K562 (cell line): ENCODE measurements around the gene ALK.

Source experiments
- CTCF ChIP-seq, 3 experiments: IDR thresholded peaks in 2 of 3; conservative IDR thresholded peaks in 1 of 3; 2 replicates each; pipeline ENCODE4 v1.5.1; 2011 to 2012; ENCODE audit warnings: low read length in 3 of 3, mild to moderate bottlenecking in 3 of 3, control low read depth in 2 of 3, improper control_type of control experiment in 1 of 3, inconsistent platforms in 1 of 3, low read depth in 1 of 3, mixed read lengths in 1 of 3, moderate library complexity in 1 of 3; ENCODE audit not compliant: insufficient read depth in 2 of 3
- E2F4 ChIP-seq: sonication (generic); formaldehyde crosslinking; IDR thresholded peaks from 2 replicates; pipeline ENCODE4 v1.8.0; 2022; ENCODE audit warnings: mild to moderate bottlenecking, low read depth, missing genetic modification reagents
- ESRRA ChIP-seq: fragments of 450-650 bp; IDR thresholded peaks from 2 replicates; pipeline ENCODE4 v1.6.1; 2014; ENCODE audit warnings: low read depth, mild to moderate bottlenecking, moderate library complexity, borderline replicate concordance
- HMG20A ChIP-seq: fragments of 450-650 bp; formaldehyde crosslinking; conservative IDR thresholded peaks from 2 replicates; pipeline ENCODE4 v1.4.0; 2020; ENCODE audit warnings: mild to moderate bottlenecking, mixed read lengths
- NELFE ChIP-seq: IDR thresholded peaks from 2 replicates; pipeline ENCODE4 v1.6.1; 2011; ENCODE audit warnings: mild to moderate bottlenecking; ENCODE audit not compliant: insufficient read depth, insufficient read length
- RAD21 ChIP-seq, 2 experiments: fragments of 250-450 bp in 1 of 2; fragments of 450-650 bp in 1 of 2; sonication (Bioruptor Pico) in 1 of 2; formaldehyde crosslinking in 1 of 2; IDR thresholded peaks in 1 of 2; conservative IDR thresholded peaks in 1 of 2; 2 replicates each; pipeline versions ENCODE4 v1.4.0 to v1.8.0; 2020 to 2022; ENCODE audit warnings: mild to moderate bottlenecking in 2 of 2, moderate library complexity in 1 of 2
- RBM22 ChIP-seq: fragments of 200-400 bp; formaldehyde crosslinking; IDR thresholded peaks from 2 replicates; pipeline ENCODE4 v1.6.1; 2018; ENCODE audit warnings: low read length, low read depth; ENCODE audit not compliant: poor library complexity, severe bottlenecking
- RFX1 ChIP-seq: fragments of 450-650 bp; IDR thresholded peaks from 2 replicates; pipeline ENCODE4 v1.6.1; 2016; ENCODE audit warnings: mild to moderate bottlenecking, moderate library complexity
- SMARCE1 ChIP-seq: fragments of 450-650 bp; IDR thresholded peaks from 2 replicates; pipeline ENCODE4 v1.7.1; 2016; ENCODE audit warnings: mild to moderate bottlenecking
- ZBTB40 ChIP-seq, 2 experiments: fragments of 450-650 bp in 1 of 2; sonication (generic) in 1 of 2; formaldehyde crosslinking in 1 of 2; IDR thresholded peaks; 2 replicates each; pipeline versions ENCODE4 v1.7.1 to v1.9.0; 2016 to 2022; ENCODE audit warnings: inconsistent platforms in 1 of 2, mild to moderate bottlenecking in 1 of 2, missing genetic modification reagents in 1 of 2
- ZC3H4 ChIP-seq: sonication (generic); formaldehyde crosslinking; IDR thresholded peaks from 2 replicates; pipeline ENCODE4 v1.9.0; 2021; ENCODE audit warnings: missing genetic modification reagents, borderline replicate concordance
- ZNF431 ChIP-seq: sonication (generic); formaldehyde crosslinking; IDR thresholded peaks from 2 replicates; pipeline ENCODE4 v1.8.0; 2022; ENCODE audit warnings: mild to moderate bottlenecking, missing genetic modification reagents

GRCh38 chr2:29189052-29189451, 732.3 kb downstream of the ALK start:
- TF ChIP-seq CTCF (IDR thresholded peaks at IDR 0.05 in 2 of 3, conservative IDR thresholded peaks at IDR 0.05 in 1 of 3; ENCODE audit: insufficient read depth in 2 of 3, low read depth in 1 of 3, low read length in 3 of 3) (no peak), ESRRA (no peak), ZC3H4 (no peak), ZNF431 (no peak), HMG20A (no peak), RBM22 (no peak), E2F4 (CRISPR knock-in tag) (no peak), NELFE (no peak), SMARCE1 (no peak), RFX1 (no peak), RAD21 (CRISPR knock-in tag; conservative IDR thresholded peaks at IDR 0.05 in 1 of 2, IDR thresholded peaks at IDR 0.05 in 1 of 2) (no peak), ZBTB40 (IDR thresholded peaks at IDR 0.05) (no peak), ZBTB40 (CRISPR knock-in tag; IDR thresholded peaks at IDR 0.05) (no peak)
